Neural cell (in vitro differentiated cells): ENCODE data around the gene DBR1. TPM values are rescaled to one million over a fixed set of nuclear protein-coding genes. Genes with fewer than 3 reads are reported as not detected.

Experiments
- H2AFZ ChIP-seq: fragments of 200-600, 300-800 bp; sonication (generic), shearing (Covaris generic); 2 replicates; pipeline ENCODE4 v1.6.0; 2014; ENCODE audit warnings: low read depth, mild to moderate bottlenecking, antibody characterized with exemption, low read length, moderate library complexity
- H3F3A ChIP-seq: fragments of 200-600 bp; shearing (Covaris generic); 2 replicates; pipeline ENCODE4 v1.6.1; 2016; ENCODE audit warnings: mild to moderate bottlenecking, moderate library complexity, mixed read lengths, antibody characterized with exemption, low read length; ENCODE audit not compliant: insufficient read depth, poor library complexity, severe bottlenecking
- H3K27ac ChIP-seq: fragments of 200-600, 300-800 bp; sonication (generic), shearing (Covaris generic); 2 replicates; pipeline ENCODE4 v1.5.1; 2014; ENCODE audit warnings: mild to moderate bottlenecking, low read length, moderate library complexity
- H3K27me3 ChIP-seq: fragments of 300-800, 200-600 bp; sonication (generic), shearing (Covaris generic); 2 replicates; pipeline ENCODE4 v1.6.0; 2014; ENCODE audit warnings: mild to moderate bottlenecking, low read depth, low read length, moderate library complexity; ENCODE audit not compliant: insufficient read depth
- H3K36me3 ChIP-seq: fragments of 300-800, 200-600 bp; sonication (generic), shearing (Covaris generic); 2 replicates; pipeline ENCODE4 v1.5.1; 2014; ENCODE audit warnings: mild to moderate bottlenecking, antibody characterized with exemption, low read length, moderate library complexity; ENCODE audit not compliant: insufficient read depth
- H3K4me2 ChIP-seq: fragments of 300-800, 200-600 bp; sonication (generic), shearing (Covaris generic); 2 replicates; pipeline ENCODE4 v1.6.0; 2014; ENCODE audit warnings: mild to moderate bottlenecking, low read length
- H3K4me3 ChIP-seq: fragments of 300-800, 200-600 bp; sonication (generic), shearing (Covaris generic); 2 replicates; pipeline ENCODE4 v1.5.1; 2014; ENCODE audit warnings: mild to moderate bottlenecking, low read length, moderate library complexity
- H3K79me2 ChIP-seq: fragments of 200-600 bp; shearing (Covaris generic); replicated peaks from 2 replicates; pipeline ENCODE4 v1.6.0; 2014; ENCODE audit warnings: mild to moderate bottlenecking, low read length, moderate library complexity; ENCODE audit not compliant: insufficient read depth
- H3K9ac ChIP-seq: fragments of 300-800, 200-600 bp; sonication (generic), shearing (Covaris generic); 2 replicates; pipeline ENCODE4 v1.6.1; 2016; ENCODE audit warnings: mild to moderate bottlenecking, low read length, mixed read lengths
- H3K9me2 ChIP-seq: fragments of 200-600 bp; shearing (Covaris generic); 2 replicates; pipeline ENCODE4 v1.6.1; 2016; ENCODE audit warnings: mild to moderate bottlenecking, low read length, mixed read lengths; ENCODE audit not compliant: insufficient read depth
- H3K9me3 ChIP-seq: fragments of 200-600, 300-800 bp; sonication (generic), shearing (Covaris generic); 2 replicates; pipeline ENCODE4 v1.6.1; 2016; ENCODE audit warnings: mild to moderate bottlenecking, mixed run types, low read length, moderate library complexity, mixed read lengths
- H4K20me1 ChIP-seq: fragments of 200-600 bp; shearing (Covaris generic); 2 replicates; pipeline ENCODE4 v1.6.1; 2016; ENCODE audit warnings: mild to moderate bottlenecking, mixed run types; ENCODE audit not compliant: insufficient read depth
- CTCF ChIP-seq: fragments of 450-650 bp; IDR thresholded peaks from 2 replicates; pipeline ENCODE4 v1.5.1; 2014; ENCODE audit warnings: antibody characterized with exemption, mild to moderate bottlenecking, moderate library complexity; ENCODE audit not compliant: poor library complexity, severe bottlenecking
- EP300 ChIP-seq: fragments of 450-650 bp; conservative IDR thresholded peaks from 2 replicates; pipeline ENCODE4 v1.6.1; 2014; ENCODE audit warnings: antibody characterized with exemption, mild to moderate bottlenecking, moderate library complexity; ENCODE audit not compliant: poor library complexity, severe bottlenecking
- EZH2 ChIP-seq: fragments of 200-600, 300-800 bp; shearing (Covaris generic), sonication (generic); IDR thresholded peaks from 2 replicates; pipeline ENCODE4 v1.6.1; 2014; ENCODE audit warnings: antibody characterized with exemption, low read length, borderline replicate concordance, mild to moderate bottlenecking; ENCODE audit not compliant: insufficient read depth, poor library complexity, severe bottlenecking
- MXI1 ChIP-seq: fragments of 450-650 bp; conservative IDR thresholded peaks from 2 replicates; pipeline ENCODE4 v1.6.1; 2014; ENCODE audit warnings: antibody characterized with exemption, mild to moderate bottlenecking; ENCODE audit not compliant: poor library complexity, severe bottlenecking
- POLR2AphosphoS5 ChIP-seq: IDR thresholded peaks from 2 replicates; pipeline ENCODE4 v1.6.1; 2012
- RAD21 ChIP-seq: fragments of 450-650 bp; conservative IDR thresholded peaks from 2 replicates; pipeline ENCODE4 v1.6.1; 2014; ENCODE audit warnings: antibody characterized with exemption, mild to moderate bottlenecking, moderate library complexity
- REST ChIP-seq: IDR thresholded peaks from 2 replicates; pipeline ENCODE4 v1.6.1; 2012; ENCODE audit warnings: borderline replicate concordance
- SMC3 ChIP-seq: fragments of 450-650 bp; conservative IDR thresholded peaks from 2 replicates; pipeline ENCODE4 v1.6.1; 2014; ENCODE audit warnings: antibody characterized with exemption, mild to moderate bottlenecking, moderate library complexity; ENCODE audit not compliant: poor library complexity
- TAF1 ChIP-seq: IDR thresholded peaks from 2 replicates; pipeline ENCODE4 v1.6.1; 2012; ENCODE audit warnings: low read depth
- polyA plus RNA-seq: library from polyadenylated mRNA; depleted of rRNA; stranded (reverse); fragments of >200 nt; gene quantifications from 2 replicates; pipeline ENCODE4 v1.2.3, GENCODE V29; 2014

DBR1 gene
- polyA plus RNA-seq, 1 donor from 2014 or later = 32.4 TPM

GRCh38 chr3:138113326-138113725 lies 61.4 kb downstream of the DBR1 start:
- Histone ChIP-seq H4K20me1 (no peaks in the 10 kb centered on the region), H3K4me2 (no peak overlapping the region), H3K9ac (no peak overlapping the region), H3K27me3 (no peaks in the 10 kb centered on the region), H3K27ac (no peak overlapping the region), H3K9me2 (no peaks in the 10 kb centered on the region), H3K9me3 (no peaks in the 10 kb centered on the region), H3K4me3 (no peak overlapping the region), H3K36me3 (no peaks in the 10 kb centered on the region), H3K79me2 (peaks cover 6% of the 10 kb centered on the region), H2AFZ (no peak overlapping the region), H3F3A (no peaks in the 10 kb centered on the region)
- no peak for TF ChIP-seq EZH2
- TF ChIP-seq MXI1 = no peak
- no peak for TF ChIP-seq TAF1
- TF ChIP-seq POLR2AphosphoS5 = no peak
- no peak for TF ChIP-seq SMC3
- no peak for TF ChIP-seq CTCF
- no peak for TF ChIP-seq REST
- no peak for TF ChIP-seq EP300
- no peak for TF ChIP-seq RAD21

GRCh38 chr3:138112362-138112761 lies 62.4 kb downstream of the DBR1 start:
- H3K4me3 ChIP-seq = no peak overlapping the region
- peaks cover 6% of the 10 kb centered on the region for H3K79me2 ChIP-seq
- H3K27ac ChIP-seq = no peak overlapping the region
- H3K9me2 ChIP-seq = no peaks in the 10 kb centered on the region
- no peaks in the 10 kb centered on the region for H3K27me3 ChIP-seq
- H2AFZ ChIP-seq = no peak overlapping the region
- H3K36me3 ChIP-seq = no peaks in the 10 kb centered on the region
- H3F3A ChIP-seq = no peaks in the 10 kb centered on the region
- no peaks in the 10 kb centered on the region for H4K20me1 ChIP-seq
- no peak overlapping the region for H3K4me2 ChIP-seq
- no peak for TF ChIP-seq REST
- TF ChIP-seq RAD21 = no peak
- TF ChIP-seq TAF1 = no peak
- no peak for TF ChIP-seq MXI1
- TF ChIP-seq CTCF = no peak
- H3K9ac ChIP-seq = no peak overlapping the region
- H3K9me3 ChIP-seq = no peaks in the 10 kb centered on the region
